ENCODE results near the gene MYOD1. TPM values are rescaled to one million over a fixed set of nuclear protein-coding genes. Genes with fewer than 3 reads are reported as not detected.

The MYOD1 gene
- polyA plus RNA-seq, 1 experiment = not detected

DNA sequence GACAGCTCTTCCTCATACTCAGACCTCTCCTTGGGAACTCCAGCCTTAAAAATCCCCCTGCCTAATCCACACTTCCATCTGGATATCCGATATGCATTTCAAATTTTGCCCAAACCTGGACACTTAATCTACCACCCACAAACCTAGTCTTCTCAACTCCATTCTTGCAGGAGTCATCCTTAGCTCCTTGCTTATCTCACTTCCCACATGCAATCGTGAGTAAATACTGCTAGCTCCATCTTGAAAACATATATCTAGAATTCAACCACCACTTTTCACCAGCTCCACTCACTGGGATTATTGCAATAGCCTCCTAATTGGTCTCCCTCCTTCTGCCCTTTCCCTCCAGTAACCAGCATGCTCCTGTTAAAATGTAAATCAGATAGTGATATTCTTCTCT, 2.6 kb upstream of the MYOD1 start:
- H3K36me3 ChIP-seq (ENCODE audit: control insufficient read depth, insufficient read depth, low read length) = no peaks in the 10 kb centered on the region
- CTCF ChIA-PET = interaction anchor here (1.2 kb wide), 1 partner anchor 15 kb away, joined by 6 read pairs; no protein-coding TSS in a partner anchor
- POLR2A ChIA-PET = no interaction called here
- H3K4me3 ChIP-seq (ENCODE audit: low read depth, low read length) = no peak overlapping the region
- TF ChIP-seq, protein P1, sequence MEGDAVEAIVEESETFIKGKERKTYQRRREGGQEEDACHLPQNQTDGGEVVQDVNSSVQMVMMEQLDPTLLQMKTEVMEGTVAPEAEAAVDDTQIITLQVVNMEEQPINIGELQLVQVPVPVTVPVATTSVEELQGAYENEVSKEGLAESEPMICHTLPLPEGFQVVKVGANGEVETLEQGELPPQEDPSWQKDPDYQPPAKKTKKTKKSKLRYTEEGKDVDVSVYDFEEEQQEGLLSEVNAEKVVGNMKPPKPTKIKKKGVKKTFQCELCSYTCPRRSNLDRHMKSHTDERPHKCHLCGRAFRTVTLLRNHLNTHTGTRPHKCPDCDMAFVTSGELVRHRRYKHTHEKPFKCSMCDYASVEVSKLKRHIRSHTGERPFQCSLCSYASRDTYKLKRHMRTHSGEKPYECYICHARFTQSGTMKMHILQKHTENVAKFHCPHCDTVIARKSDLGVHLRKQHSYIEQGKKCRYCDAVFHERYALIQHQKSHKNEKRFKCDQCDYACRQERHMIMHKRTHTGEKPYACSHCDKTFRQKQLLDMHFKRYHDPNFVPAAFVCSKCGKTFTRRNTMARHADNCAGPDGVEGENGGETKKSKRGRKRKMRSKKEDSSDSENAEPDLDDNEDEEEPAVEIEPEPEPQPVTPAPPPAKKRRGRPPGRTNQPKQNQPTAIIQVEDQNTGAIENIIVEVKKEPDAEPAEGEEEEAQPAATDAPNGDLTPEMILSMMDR (IDR thresholded peaks at IDR 0.05; ENCODE audit: insufficient read depth, low read depth, low read length) = no peak
- no peak for DNase-seq (ENCODE audit: low read depth)
- H3K27me3 ChIP-seq (ENCODE audit: control insufficient read depth, insufficient read depth, low read length) = peaks cover 33% of the 10 kb centered on the region

DNA sequence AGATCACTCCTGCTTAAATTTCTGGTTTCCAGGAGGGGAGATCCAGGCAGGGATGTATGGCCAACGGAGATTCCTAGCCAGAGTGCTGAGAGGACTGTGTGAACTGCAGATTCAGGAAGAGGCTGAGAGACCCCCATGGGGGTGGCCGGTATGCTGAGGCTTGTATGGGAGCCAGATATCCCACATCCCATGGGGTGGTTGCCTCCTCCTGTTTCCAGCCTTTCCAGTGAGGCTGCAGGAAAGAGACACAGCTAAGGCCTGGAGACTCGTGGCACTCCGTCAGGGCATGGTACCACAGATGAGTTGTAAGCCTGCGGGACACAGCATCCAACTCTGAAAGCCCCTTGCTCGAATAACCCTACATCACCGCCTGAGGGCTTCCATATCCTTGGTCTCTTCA, 1.4 kb upstream of the MYOD1 start:
- H3K27me3 ChIP-seq (ENCODE audit: control insufficient read depth, insufficient read depth, low read length) = peaks cover 43% of the 10 kb centered on the region
- POLR2A ChIA-PET = no interaction called here
- CTCF ChIA-PET = interaction anchor here (1.2 to 2.0 kb wide), 2 partner anchors 13 to 261 kb away, joined by 5 to 6 read pairs; no protein-coding TSS in a partner anchor
- no peak overlapping the region for H3K4me3 ChIP-seq (ENCODE audit: low read depth, low read length)
- H3K36me3 ChIP-seq (ENCODE audit: control insufficient read depth, insufficient read depth, low read length) = no peaks in the 10 kb centered on the region
- TF ChIP-seq, protein P1 (IDR thresholded peaks at IDR 0.05; ENCODE audit: insufficient read depth, low read depth, low read length) = no peak
- no peak for DNase-seq (ENCODE audit: low read depth)

DNA sequence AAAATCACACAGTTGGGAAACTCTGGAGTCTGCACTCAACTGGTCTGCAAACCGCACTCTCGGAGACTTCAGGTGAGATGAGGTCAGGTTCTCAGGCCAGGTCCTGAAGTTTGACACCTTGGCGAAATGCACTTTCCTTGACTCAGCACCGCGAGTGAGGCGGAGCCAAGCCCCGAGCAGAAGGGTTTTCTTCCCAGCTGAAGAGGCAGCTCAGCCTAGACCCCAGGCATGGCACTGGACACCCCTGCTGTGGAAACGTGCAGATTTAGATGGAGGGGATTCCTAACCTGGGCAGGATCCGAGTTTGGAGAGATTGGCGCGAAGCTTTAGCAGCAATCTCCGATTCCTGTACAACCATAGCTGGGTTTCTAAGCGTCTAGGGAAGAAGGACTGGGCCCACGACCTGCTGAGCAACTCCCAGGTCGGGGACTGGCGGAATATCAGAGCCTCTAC, 835 bp upstream of the MYOD1 start:
- Histone ChIP-seq H3K4me3 (ENCODE audit: low read depth, low read length) (no peak overlapping the region), H3K36me3 (ENCODE audit: control insufficient read depth, insufficient read depth, low read length) (no peaks in the 10 kb centered on the region), H3K27me3 (ENCODE audit: control insufficient read depth, insufficient read depth, low read length) (peaks cover 44% of the 10 kb centered on the region)
- no peak for DNase-seq (ENCODE audit: low read depth)
- ChIA-PET POLR2A (no interaction called here), CTCF (interaction anchor here (1.1 to 2.0 kb wide), 3 partner anchors 12 to 272 kb away, joined by 3 to 6 read pairs (median 5); no protein-coding TSS in a partner anchor)
- TF ChIP-seq, protein P1 (IDR thresholded peaks at IDR 0.05; ENCODE audit: insufficient read depth, low read depth, low read length) = no peak

DNA sequence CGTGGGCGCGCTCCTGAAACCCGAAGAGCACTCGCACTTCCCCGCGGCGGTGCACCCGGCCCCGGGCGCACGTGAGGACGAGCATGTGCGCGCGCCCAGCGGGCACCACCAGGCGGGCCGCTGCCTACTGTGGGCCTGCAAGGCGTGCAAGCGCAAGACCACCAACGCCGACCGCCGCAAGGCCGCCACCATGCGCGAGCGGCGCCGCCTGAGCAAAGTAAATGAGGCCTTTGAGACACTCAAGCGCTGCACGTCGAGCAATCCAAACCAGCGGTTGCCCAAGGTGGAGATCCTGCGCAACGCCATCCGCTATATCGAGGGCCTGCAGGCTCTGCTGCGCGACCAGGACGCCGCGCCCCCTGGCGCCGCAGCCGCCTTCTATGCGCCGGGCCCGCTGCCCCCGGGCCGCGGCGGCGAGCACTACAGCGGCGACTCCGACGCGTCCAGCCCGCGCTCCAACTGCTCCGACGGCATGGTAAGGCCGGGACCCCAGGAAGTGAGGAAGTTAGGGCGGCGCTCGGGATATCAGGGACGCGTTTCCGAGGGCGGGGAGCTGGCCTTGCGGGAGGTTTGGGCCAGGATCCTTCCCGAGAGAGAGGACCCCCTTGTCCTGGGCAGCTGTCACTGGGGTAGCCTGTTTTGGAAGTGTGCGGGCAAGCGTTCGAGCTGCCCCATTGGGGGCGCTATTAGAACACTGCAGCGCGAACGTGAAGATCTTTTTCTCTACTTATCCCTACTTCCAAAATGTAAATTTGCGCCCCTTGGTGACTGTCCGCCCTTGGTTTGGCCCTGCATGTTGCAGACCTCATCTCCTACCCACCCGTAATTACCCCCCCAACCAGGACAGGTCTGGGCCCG, 796 bp downstream of the MYOD1 start:
- Histone ChIP-seq H3K4me3 (ENCODE audit: low read depth, low read length) (no peak overlapping the region), H3K27me3 (ENCODE audit: control insufficient read depth, insufficient read depth, low read length) (peaks cover 47% of the 10 kb centered on the region), H3K36me3 (ENCODE audit: control insufficient read depth, insufficient read depth, low read length) (no peaks in the 10 kb centered on the region)
- no peak for DNase-seq (ENCODE audit: low read depth)
- TF ChIP-seq, protein P1 (IDR thresholded peaks at IDR 0.05; ENCODE audit: insufficient read depth, low read depth, low read length) = no peak
- POLR2A ChIA-PET = no interaction called here
- CTCF ChIA-PET = interaction anchor here (0.9 to 3.8 kb wide), 2 partner anchors 7 to 11 kb away, joined by 3 to 27 read pairs; no protein-coding TSS in a partner anchor

DNA sequence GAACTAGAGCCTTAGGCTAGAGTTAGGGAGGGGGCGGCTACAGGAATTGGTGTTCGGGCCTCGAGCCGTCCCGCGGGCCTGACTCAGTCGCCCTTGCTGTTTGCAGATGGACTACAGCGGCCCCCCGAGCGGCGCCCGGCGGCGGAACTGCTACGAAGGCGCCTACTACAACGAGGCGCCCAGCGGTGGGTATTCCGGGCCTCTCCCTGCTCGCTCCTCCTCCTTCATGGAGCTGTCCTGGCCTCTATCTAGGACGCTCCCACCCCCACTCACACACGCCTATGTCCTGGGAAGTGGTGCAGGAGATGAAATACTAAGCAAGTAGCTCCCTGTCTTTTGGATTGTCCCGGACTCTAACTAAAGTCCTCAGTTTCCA, 1.4 kb downstream of the MYOD1 start:
- DNase-seq (ENCODE audit: low read depth) = no peak
- H3K36me3 ChIP-seq (ENCODE audit: control insufficient read depth, insufficient read depth, low read length) = no peaks in the 10 kb centered on the region
- TF ChIP-seq, protein P1 (IDR thresholded peaks at IDR 0.05; ENCODE audit: insufficient read depth, low read depth, low read length) = no peak
- H3K27me3 ChIP-seq (ENCODE audit: control insufficient read depth, insufficient read depth, low read length) = peaks cover 47% of the 10 kb centered on the region
- CTCF ChIA-PET = interaction anchor here (0.9 to 3.8 kb wide), 2 partner anchors 8 to 11 kb away, joined by 3 to 27 read pairs; no protein-coding TSS in a partner anchor
- POLR2A ChIA-PET = no interaction called here
- no peak overlapping the region for H3K4me3 ChIP-seq (ENCODE audit: low read depth, low read length)
